Ishikawa (cell line): Measurements from ENCODE around the gene LNX2.

ENCODE experiments used
- CEBPB ChIP-seq: IDR thresholded peaks from 2 replicates; pipeline ENCODE4 v1.6.1; 2012
- EP300 ChIP-seq: IDR thresholded peaks from 2 replicates; pipeline ENCODE4 v1.6.1; 2012; ENCODE audit warnings: borderline replicate concordance
- RAD21 ChIP-seq: IDR thresholded peaks from 2 replicates; pipeline ENCODE4 v1.6.1; 2012; ENCODE audit warnings: low read depth
- TF ChIP-seq, protein P1 (sequence below): IDR thresholded peaks from 2 replicates; pipeline ENCODE4 v1.6.1; 2012; ENCODE audit warnings: low read depth, mild to moderate bottlenecking

DNA sequence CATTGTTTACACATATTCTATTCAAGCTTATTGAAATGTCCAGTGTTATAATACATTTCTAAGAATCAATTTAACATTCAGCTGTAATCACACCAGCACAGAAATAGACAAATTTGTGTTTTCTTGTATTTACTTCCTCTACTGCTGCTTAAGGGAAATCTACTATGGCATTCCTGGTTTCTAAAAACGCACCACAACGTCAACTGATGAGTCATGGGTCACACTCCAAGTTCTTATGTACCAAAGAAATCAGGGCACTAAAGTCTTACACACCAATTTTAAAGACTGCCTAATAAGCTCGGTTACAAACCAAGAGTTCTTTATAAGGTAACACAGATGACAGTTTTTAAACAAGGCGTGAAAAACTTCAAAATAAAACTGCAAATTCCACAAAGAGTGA is 13.2 kb downstream of the LNX2 start:
- TF ChIP-seq CEBPB (no peak), EP300 (no peak), RAD21 (no peak)
- TF ChIP-seq, protein P1, sequence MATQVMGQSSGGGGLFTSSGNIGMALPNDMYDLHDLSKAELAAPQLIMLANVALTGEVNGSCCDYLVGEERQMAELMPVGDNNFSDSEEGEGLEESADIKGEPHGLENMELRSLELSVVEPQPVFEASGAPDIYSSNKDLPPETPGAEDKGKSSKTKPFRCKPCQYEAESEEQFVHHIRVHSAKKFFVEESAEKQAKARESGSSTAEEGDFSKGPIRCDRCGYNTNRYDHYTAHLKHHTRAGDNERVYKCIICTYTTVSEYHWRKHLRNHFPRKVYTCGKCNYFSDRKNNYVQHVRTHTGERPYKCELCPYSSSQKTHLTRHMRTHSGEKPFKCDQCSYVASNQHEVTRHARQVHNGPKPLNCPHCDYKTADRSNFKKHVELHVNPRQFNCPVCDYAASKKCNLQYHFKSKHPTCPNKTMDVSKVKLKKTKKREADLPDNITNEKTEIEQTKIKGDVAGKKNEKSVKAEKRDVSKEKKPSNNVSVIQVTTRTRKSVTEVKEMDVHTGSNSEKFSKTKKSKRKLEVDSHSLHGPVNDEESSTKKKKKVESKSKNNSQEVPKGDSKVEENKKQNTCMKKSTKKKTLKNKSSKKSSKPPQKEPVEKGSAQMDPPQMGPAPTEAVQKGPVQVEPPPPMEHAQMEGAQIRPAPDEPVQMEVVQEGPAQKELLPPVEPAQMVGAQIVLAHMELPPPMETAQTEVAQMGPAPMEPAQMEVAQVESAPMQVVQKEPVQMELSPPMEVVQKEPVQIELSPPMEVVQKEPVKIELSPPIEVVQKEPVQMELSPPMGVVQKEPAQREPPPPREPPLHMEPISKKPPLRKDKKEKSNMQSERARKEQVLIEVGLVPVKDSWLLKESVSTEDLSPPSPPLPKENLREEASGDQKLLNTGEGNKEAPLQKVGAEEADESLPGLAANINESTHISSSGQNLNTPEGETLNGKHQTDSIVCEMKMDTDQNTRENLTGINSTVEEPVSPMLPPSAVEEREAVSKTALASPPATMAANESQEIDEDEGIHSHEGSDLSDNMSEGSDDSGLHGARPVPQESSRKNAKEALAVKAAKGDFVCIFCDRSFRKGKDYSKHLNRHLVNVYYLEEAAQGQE, result no peak
